ENCODE data around the gene MACROD2. TPM values are rescaled to one million over a fixed set of nuclear protein-coding genes. Genes with fewer than 3 reads are reported as not detected.

MACROD2 gene
- total and polyA plus RNA-seq, 4 donors: 0.66 to 10.5 (median 3.3) TPM

DNA sequence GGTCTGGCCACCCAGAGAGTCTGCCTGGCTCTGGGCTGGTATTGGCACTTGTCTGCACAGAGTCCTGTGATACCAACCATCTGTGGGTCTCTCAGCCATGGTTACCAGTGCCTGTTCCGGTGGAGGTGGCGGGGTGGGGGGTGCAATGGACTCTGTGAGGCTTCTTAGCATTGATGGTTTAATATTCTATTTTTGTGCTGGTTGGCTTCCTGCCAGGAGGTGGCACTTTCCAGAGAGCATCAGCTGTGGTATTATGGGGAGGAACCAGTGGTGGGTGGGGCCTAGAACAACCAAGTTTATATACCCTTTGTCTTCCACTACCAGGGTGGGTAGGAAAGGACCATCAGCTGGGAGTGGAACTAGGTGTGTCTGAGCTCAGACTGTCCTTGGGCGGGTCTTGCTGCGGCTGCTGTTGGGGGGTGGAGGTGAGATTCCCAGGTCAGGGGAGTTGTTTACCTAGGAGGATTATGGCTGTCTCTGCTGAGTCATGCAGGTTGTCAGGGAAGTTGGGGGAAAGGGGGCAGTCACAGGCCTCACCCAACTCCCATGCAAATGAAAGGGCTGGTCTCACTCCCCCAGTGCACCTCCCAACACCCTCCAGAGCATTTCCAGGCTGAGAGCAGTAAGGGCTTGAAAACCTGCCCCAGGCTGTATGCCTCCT lies 224.6 kb downstream of the MACROD2 start:
- no peak for TF ChIP-seq CTCF (IDR thresholded peaks at IDR 0.05; ENCODE audit: low read depth, low read length, missing input control)
- no peak for TF ChIP-seq RAD21 (IDR thresholded peaks at IDR 0.05)
- no peak for TF ChIP-seq GABPA (IDR thresholded peaks at IDR 0.05 in 1 of 2, conservative IDR thresholded peaks at IDR 0.05 in 1 of 2)
- TF ChIP-seq FOXA2 (IDR thresholded peaks at IDR 0.05): no peak
- 91% methylated on average over 4 of the region's 4 CpGs for WGBS
- Histone ChIP-seq H3K27ac (ENCODE audit: low read depth in 1 of 2, low read length in 2 of 2) (no peak overlapping the region), H3K4me3 (ENCODE audit: low read depth in 1 of 3, low read length in 3 of 3) (no peak overlapping the region), H3K9me3 (ENCODE audit: control insufficient read depth in 4 of 4, low read length in 3 of 4) (no peaks in the 10 kb centered on the region), H3K27me3 (ENCODE audit: control insufficient read depth in 4 of 4, insufficient read depth in 4 of 4, low read length in 3 of 4) (no peaks in the 10 kb centered on the region), H3K36me3 (ENCODE audit: control insufficient read depth in 4 of 4, insufficient read depth in 3 of 4, low read depth in 1 of 4, low read length in 3 of 4) (no peaks in the 10 kb centered on the region), H3K4me1 (ENCODE audit: control insufficient read depth in 4 of 4, insufficient read depth in 4 of 4, low read length in 3 of 4) (no peaks in the 10 kb centered on the region), H3K9ac (ENCODE audit: low read depth in 1 of 2, low read length in 2 of 2) (no peak overlapping the region)
- no peak for DNase-seq (ENCODE audit: low spot score)

GRCh38 chr20:14220986-14221385 lies 225.7 kb downstream of the MACROD2 start:
- no peak overlapping the region for H3K27ac ChIP-seq (ENCODE audit: low read depth in 1 of 2, low read length in 2 of 2)
- no peaks in the 10 kb centered on the region for H3K9me3 ChIP-seq (ENCODE audit: control insufficient read depth in 4 of 4, low read length in 3 of 4)
- no peak overlapping the region for H3K4me3 ChIP-seq (ENCODE audit: low read depth in 1 of 3, low read length in 3 of 3)
- no peaks in the 10 kb centered on the region for H3K36me3 ChIP-seq (ENCODE audit: control insufficient read depth in 4 of 4, insufficient read depth in 3 of 4, low read depth in 1 of 4, low read length in 3 of 4)
- no peak for TF ChIP-seq RAD21 (IDR thresholded peaks at IDR 0.05)
- TF ChIP-seq GABPA (IDR thresholded peaks at IDR 0.05 in 1 of 2, conservative IDR thresholded peaks at IDR 0.05 in 1 of 2): no peak
- TF ChIP-seq FOXA2 (IDR thresholded peaks at IDR 0.05): no peak
- no peak for TF ChIP-seq RXRA (IDR thresholded peaks at IDR 0.05)
- TF ChIP-seq FOXA1 (IDR thresholded peaks at IDR 0.05): no peak
- TF ChIP-seq HNF4A (conservative IDR thresholded peaks at IDR 0.05): no peak
- no peak for TF ChIP-seq YY1 (IDR thresholded peaks at IDR 0.05)
- TF ChIP-seq, protein P1, sequence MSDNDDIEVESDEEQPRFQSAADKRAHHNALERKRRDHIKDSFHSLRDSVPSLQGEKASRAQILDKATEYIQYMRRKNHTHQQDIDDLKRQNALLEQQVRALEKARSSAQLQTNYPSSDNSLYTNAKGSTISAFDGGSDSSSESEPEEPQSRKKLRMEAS (IDR thresholded peaks at IDR 0.05): no peak
- TF ChIP-seq JUND (IDR thresholded peaks at IDR 0.05): no peak
- TF ChIP-seq TAF1 (conservative IDR thresholded peaks at IDR 0.05): no peak
- TF ChIP-seq HNF4G (IDR thresholded peaks at IDR 0.05): no peak
- TF ChIP-seq EGR1 (IDR thresholded peaks at IDR 0.05; ENCODE audit: low read depth in 2 of 2): no peak
- TF ChIP-seq, protein P2, sequence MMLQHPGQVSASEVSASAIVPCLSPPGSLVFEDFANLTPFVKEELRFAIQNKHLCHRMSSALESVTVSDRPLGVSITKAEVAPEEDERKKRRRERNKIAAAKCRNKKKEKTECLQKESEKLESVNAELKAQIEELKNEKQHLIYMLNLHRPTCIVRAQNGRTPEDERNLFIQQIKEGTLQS (IDR thresholded peaks at IDR 0.05): no peak
- TF ChIP-seq REST (IDR thresholded peaks at IDR 0.05): no peak
- no peak for TF ChIP-seq CTCF (IDR thresholded peaks at IDR 0.05; ENCODE audit: low read depth, low read length, missing input control)
- no peak for DNase-seq (ENCODE audit: low spot score)
- no peaks in the 10 kb centered on the region for H3K27me3 ChIP-seq (ENCODE audit: control insufficient read depth in 4 of 4, insufficient read depth in 4 of 4, low read length in 3 of 4)
- WGBS: 98% methylated on average over 1 of the region's 1 CpG
- peaks cover 0 to under 1% (median 0%) of the 10 kb centered on the region in 4 donors for H3K4me1 ChIP-seq (ENCODE audit: control insufficient read depth in 4 of 4, insufficient read depth in 4 of 4, low read length in 3 of 4)
- no peak overlapping the region for H3K9ac ChIP-seq (ENCODE audit: low read depth in 1 of 2, low read length in 2 of 2)

All from liver (tissue), 9 donors.